H54 (cell line): ENCODE results near the gene RUNX2.

Source experiments
- DNase-seq: peaks from one replicate; pipeline ENCODE4 v3.0.0; 2011; ENCODE audit warnings: low spot score, mixed read lengths; ENCODE audit not compliant: insufficient read length
- FAIRE-seq: peaks from 3 replicates; lab custom pipeline; 2011; peaks lifted over from hg19 to GRCh38; lab: Jason Lieb, UNC
- POLR2A ChIP-seq: IDR thresholded peaks from 2 replicates; pipeline ENCODE4 v1.6.1; 2011; ENCODE audit warnings: low read depth, mild to moderate bottlenecking, low read length

Gene RUNX2

DNA sequence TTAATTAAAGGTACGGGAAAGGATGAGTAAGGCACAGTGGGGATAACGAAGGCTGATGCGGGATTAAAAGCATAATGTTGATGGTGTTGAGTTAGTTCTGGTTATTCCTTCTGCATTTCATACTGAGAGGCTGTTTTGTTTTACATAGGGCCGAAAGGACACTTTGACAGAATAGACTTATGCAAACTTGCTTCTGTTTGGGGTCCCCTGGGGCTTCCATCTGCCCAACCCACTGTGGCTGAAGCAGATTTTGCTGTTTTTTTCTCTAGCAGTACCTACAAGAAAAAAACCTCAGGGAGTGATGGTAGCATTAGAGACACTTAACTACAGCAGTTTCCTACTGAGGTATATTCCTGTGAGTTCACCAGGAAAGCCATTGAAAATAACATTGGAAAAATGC is 185.7 kb downstream of the RUNX2 start:
- TF ChIP-seq POLR2A, result no peak
- DNase-seq, result no peak
- FAIRE-seq, result no peak

DNA sequence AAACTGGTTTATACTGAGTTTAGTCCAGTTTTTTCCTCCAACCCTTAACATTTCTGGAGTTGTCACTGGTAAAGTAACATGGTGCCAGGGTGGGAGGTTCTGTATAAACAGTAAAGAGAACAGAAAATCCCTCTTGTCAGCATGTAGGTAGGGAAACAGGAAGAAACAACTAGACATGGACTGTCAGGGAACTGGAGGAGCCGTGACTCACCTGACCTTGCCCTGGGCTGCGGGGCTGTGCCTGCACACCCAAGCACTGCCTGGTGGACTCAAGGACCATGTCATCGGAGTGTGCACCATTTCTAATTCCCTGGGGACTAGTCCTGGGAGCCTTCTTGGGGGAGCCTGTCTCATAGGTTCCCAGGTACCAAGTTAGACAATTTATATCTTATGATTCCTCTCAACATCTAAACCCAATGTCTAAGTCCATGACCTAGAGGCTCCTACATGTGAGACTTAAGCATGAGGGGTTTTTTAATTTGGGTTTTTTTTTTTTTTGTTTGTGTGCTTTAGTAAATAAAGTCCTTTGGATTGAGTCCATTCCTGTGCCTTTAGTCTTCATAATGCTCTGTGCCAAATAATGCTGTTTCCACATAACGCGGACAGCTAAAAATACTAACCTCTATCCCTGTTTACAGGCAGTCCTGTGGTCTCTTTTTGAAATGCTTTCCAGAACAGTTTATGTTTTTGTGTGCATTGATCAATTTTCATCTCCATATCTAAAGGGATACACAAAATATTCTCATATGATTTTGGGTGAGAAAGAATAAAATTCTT is 186.5 kb downstream of the RUNX2 start:
- FAIRE-seq (peak; percentile 43), DNase-seq (peak; percentile 19)
- no peak for TF ChIP-seq POLR2A

DNA sequence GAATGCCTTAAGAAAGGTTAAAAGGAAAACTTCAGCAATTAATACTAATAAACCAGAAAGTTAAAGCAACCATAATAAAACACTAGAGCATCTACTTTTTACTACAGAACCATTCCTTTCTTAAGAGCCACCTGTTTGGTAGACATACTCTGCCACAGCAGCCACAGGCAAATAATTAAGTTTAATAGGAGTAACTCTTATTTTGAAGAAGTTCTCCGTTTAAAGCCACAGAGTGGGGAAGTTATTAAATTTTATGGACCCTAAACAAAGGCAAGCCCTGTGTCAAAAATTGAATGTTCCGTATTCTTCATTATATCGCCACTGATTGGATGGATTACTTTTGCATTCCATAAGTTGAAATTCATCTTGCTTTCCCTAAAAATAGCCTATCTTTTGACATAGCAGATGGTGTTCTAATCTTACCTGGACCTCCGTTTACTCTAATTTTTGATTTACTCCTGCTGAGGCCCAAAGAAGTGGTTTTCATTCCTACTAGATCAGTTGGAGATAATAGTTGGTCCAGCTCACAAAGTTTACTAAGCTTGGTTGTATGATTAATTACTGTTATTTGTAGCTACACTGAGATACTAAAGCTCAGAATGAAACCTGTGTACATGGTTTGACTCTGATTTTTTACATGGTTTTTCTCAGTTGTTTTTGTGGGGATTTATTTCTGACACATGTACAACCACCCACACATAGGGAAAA is 190.0 kb downstream of the RUNX2 start:
- FAIRE-seq, result no peak

DNA sequence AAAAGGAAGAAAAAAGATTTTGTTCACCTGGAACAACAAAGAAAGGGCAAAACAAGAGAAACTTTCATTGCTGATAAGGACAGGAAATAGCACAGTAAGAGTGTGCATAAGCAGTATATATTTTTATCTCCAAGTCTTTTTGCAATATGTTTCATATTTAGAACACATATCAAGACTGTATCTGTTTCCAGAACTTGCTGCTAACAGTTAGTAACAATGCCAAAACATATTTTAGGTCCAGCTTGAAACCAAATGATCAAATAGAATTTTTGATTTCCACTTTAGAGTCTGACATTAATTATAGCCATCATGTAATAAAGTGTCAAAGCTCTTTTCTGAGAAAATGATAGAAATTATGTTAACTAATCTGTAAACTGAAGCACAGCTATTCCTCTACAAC is 193.1 kb downstream of the RUNX2 start:
- FAIRE-seq (peak; percentile 38), DNase-seq (no peak)
- TF ChIP-seq POLR2A, result no peak

More for the DNA sequence above, 190.0 kb downstream of the RUNX2 start:
- no peak for TF ChIP-seq POLR2A
- DNase-seq, result no peak

DNA sequence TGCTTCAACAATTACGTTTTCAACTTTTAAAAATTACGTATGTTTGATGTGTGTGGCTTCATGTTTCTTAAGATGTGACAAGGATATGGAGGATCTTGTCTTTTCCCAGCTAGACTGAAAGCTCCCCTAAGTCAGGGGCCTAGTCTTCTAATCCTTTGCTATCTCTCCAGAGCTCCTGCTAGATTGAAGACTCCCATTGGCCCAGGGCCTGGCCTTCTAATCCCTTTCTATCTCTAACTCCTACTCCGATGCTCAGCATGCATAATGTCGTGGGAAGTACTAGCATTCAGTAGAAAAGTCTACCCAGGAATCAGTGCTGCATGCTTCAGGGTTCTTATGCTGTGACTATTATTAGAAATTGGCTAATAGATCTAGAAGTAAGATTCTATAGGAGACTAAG is 194.4 kb downstream of the RUNX2 start:
- DNase-seq (no peak), FAIRE-seq (no peak)

DNA sequence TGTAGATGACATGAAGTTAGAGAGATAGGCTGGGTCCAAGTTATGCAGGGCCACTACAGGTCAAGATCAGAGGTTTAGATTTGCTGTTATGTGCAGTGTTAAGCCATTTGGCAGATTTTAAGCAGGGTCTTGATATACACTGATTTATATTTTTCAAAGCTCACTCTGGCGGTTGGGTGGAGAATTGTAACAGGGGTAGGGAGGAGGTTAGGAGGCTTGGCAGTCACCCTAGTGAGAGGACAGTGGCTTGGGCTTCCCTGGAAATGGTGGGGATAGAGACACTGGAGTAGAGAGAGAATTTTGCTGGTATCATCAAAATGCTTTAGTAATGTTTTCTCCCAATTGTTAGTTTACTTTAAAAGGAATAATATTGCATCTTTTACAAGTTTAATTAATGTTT is 199.1 kb downstream of the RUNX2 start:
- FAIRE-seq, result no peak
- no peak for TF ChIP-seq POLR2A
- DNase-seq, result no peak

More for the DNA sequence above, 194.4 kb downstream of the RUNX2 start:
- TF ChIP-seq POLR2A, result no peak

DNA sequence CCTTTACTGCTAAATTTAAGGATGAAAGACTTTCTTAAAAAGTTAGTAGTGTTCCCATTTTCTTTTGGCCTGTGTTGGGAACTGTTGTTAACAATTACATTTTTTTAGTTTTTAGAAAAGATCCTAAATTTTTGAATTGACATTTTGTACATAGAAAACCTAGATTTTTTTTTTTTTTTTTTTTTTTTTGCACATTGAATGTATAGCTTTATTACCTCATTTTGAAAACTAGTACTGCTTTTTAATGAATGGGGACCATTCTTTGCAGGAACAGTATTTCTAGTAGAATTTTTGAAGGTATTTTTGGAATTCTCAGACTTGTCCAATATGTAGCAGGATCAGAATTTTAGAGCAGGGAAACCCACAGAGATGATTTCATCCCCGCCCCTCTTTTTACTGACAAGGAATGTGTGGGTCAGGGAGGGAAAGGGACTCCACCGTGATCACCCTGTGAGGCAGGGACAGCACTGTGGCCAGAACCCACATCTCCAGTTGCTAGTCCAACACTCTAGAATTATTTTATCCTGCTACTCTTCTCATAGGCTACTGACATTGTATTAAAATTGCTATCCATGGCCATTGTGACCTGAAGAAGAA is 204.0 kb downstream of the RUNX2 start:
- no peak for TF ChIP-seq POLR2A
- DNase-seq (no peak), FAIRE-seq (no peak)

DNA sequence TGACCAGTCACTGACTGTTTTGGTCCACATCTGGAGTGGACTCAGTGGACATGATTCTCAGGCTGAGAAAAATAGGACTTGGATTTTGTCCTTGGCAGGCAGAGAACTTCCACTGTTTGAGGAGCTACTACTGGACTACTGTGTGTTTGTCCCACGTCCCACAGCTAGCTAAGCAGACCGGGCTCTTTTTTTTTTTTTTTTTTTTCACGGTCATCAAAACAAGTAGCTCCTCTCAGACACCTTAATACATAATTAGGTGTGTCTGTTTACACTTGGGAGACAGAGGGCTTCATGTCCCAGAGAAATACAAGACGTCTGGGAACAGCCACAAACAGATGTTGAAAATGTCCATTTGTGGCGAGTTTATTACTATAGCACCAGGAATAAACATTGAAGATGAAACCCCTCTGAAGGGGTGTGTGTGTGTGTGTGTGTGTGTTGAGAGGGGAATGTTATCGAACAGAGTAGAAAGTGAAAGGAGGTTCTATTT is 204.6 kb downstream of the RUNX2 start:
- DNase-seq, result no peak
- TF ChIP-seq POLR2A, result no peak
- FAIRE-seq, result no peak

DNA sequence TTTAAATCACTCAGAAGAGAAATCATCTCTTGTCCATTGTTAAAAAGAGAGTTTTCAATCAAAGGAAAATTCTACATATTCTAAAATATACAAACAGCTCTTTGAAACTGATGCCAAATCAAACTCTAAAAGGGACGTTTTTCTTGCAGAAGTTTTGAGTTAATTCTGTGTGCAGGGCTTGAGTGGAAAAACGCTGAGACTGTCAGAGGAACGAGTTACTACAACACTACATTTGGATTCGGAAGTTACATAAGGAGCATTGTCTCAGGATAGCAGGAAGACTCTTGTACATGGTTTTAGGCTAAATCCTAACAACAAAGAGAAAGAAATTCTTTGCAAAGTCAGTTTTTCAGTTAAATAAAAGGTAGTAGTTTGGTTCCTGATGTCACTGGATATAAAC is 205.3 kb downstream of the RUNX2 start:
- no peak for TF ChIP-seq POLR2A
- FAIRE-seq (no peak), DNase-seq (no peak)

DNA sequence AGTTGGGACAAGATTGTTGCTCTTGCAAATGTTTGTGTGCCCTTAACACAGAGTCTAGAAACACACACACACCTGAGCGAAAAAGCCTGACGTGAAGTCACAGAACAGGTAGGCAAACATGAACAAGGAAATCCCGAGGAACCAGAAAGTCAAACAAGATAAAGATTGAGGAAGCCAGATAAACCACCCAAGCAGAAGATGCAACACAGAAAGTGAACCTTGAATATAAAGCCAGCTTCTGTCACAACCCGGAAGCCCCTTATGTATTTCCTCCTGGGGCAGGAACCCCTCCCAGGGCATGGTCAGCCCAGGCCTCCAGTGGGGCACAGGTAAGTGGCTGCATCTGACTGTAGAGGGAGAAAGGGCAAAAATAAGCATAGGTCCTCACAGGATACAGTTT is 207.8 kb downstream of the RUNX2 start:
- DNase-seq, result no peak
- no peak for TF ChIP-seq POLR2A
- FAIRE-seq, result no peak

DNA sequence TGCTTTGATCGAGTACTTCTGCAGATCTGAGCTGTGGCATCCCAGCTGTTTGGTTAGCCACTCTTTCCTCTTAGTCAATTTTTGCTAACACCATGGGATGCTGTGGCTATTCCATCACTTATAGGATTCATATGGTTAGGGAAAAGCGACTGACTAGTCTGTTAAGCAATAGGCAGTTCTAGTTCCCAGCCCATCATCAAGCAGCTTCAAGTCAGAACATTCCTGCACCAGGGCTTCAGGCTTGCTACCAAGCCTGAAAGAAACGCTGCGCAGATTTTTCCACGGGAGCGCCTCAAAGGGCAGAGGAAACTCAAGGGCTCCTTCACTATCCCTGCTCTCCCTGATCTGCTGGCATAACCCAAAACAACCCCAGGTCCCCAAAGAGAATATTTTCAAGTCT is 209.4 kb downstream of the RUNX2 start:
- DNase-seq (no peak), FAIRE-seq (no peak)
- no peak for TF ChIP-seq POLR2A

DNA sequence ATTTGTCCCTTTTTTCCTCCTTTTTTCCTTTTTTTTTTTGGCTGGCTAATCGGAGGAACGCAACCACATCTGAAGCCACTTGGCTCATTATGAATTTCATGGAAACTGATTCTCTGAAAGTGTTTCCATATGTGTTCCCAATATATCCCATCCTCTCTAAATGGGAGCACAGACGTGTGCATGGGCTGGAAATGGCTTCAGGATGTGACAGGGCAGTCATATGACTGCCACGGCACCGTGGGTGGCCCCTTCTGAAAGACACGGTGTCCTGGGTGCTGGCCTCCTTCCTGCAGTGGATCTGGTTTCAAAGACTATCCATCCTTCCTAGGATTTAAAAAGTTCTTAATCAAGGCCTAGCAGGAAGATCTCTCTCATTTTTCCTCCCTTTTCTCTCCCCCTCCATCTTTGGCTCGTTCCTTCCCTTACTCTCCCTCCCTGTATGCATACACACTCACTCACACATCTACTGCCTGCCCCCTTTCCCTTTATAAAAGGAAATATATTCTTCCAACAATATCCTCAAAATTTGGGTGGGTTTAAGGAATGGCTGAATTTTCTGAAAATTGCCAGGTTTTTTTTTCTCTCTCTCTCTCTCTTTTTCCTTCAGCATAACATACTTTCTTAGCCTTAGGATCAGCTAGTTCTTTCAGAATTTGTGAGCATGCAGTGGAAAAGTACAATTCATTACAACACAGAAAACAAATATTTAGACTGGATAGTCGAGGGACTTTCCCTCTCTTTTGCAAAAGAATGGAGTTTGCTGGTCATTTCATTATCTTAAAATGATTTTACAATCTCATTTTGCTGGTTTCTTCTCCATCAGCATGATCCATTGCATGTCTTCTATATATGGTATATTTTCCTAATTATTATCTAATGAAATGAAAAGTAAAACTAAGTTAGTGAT is 210.8 kb downstream of the RUNX2 start:
- FAIRE-seq, result no peak
- TF ChIP-seq POLR2A, result no peak
- DNase-seq, result no peak

DNA sequence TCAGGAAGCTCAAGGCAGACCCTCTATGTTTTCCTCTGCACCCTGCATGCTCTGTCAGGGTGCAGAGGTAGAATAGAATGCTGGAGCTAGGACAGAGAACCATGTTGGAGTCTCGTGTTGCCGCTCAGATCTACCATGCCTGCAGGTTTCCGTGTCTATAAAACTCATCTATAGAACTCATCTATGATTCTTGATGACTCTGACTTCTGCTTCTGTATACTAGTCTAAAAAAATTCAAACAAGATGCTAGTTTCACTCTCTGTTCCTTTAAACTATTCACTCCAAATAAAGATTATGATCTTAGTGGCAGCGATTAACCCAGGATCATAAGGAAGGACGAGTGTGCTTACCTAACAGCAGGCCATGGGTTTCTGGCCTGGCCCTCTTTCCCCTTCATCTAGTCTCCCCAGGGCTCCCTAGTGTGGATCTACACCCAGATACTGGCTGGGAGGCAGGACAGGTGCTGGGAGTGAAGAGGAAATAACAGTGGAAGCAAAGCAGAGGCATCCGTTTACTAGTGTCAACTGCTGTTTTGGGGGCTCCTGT is 212.3 kb downstream of the RUNX2 start:
- no peak for TF ChIP-seq POLR2A
- DNase-seq (no peak), FAIRE-seq (no peak)
